HG03045 (cell line): Measurements from ENCODE around the gene INPP5J.
A peak's percentile ranks its signal among the peaks of the same experiment; 100 is the strongest.
"Not testable (repeated sequence)": the region's sequence is repeated elsewhere in the genome, so short reads cannot be mapped to it uniquely, and the experiment has no call there.

Experiments used
- ATAC-seq: cut with Tn5 transposase; IDR thresholded peaks from one replicate; pipeline ENCODE4 v1.9.1; 2021; ENCODE audit warnings: mild to moderate bottlenecking, moderate library complexity; ENCODE audit not compliant: unreplicated experiment

The INPP5J gene

GRCh38 chr22:31099841-31100761 lies 22.7 kb upstream of the INPP5J start:
- ATAC-seq, result no peak

GRCh38 chr22:31100762-31101525 lies 21.8 kb upstream of the INPP5J start:
- ATAC-seq, result no peak

- no peak for ATAC-seq
These were observed 20.2 kb upstream of the INPP5J start for GRCh38 chr22:31102441-31103081.

- no peak for ATAC-seq
These were observed 19.7 kb upstream of the INPP5J start for GRCh38 chr22:31103111-31103510.

- no peak for ATAC-seq
These were observed 18.7 kb upstream of the INPP5J start for GRCh38 chr22:31103899-31104694.

- ATAC-seq, result no peak
These were observed 17.9 kb upstream of the INPP5J start for GRCh38 chr22:31104869-31105268.

GRCh38 chr22:31105282-31105929 lies 17.4 kb upstream of the INPP5J start:
- no peak for ATAC-seq

- ATAC-seq, result no peak
These were observed 16.7 kb upstream of the INPP5J start for GRCh38 chr22:31106001-31106571.

- ATAC-seq, result no peak
These were observed 16.0 kb upstream of the INPP5J start for GRCh38 chr22:31106731-31107177.

GRCh38 chr22:31107178-31107893 lies 15.4 kb upstream of the INPP5J start, which contains the start of gene SELENOM:
SELENOM (minus strand) TSS chr22:31107568; CDS start chr22:31107505, 63 bp downstream.
- peak; percentile 90 for ATAC-seq

- ATAC-seq, result peak; percentile 31
These were observed 14.9 kb upstream of the INPP5J start for GRCh38 chr22:31107894-31108218.

GRCh38 chr22:31112547-31113091 lies 10.1 kb upstream of the INPP5J start:
- ATAC-seq, result not testable (repeated sequence)

- ATAC-seq, result no peak
These were observed 4.5 kb upstream of the INPP5J start for GRCh38 chr22:31118046-31118820.

- no peak for ATAC-seq
These were observed 3.6 kb upstream of the INPP5J start for GRCh38 chr22:31119026-31119717.

GRCh38 chr22:31120230-31120629 lies 2.5 kb upstream of the INPP5J start:
- ATAC-seq, result no peak

GRCh38 chr22:31120642-31121041 lies 2.1 kb upstream of the INPP5J start:
- ATAC-seq, result no peak

GRCh38 chr22:31121403-31121802 lies 1.4 kb upstream of the INPP5J start:
- no peak for ATAC-seq

GRCh38 chr22:31122196-31122531 lies 602 bp upstream of the INPP5J start:
- ATAC-seq, result no peak
